ENCODE data around the gene PUSL1. TPM values are rescaled to one million over a fixed set of nuclear protein-coding genes. Genes with fewer than 3 reads are reported as not detected.

Gene PUSL1
- total and polyA plus RNA-seq, 2 donors (not counting 3 experiments of a cell fraction or from before 2014, with no cell fraction given) = 18.8 to 27.3 TPM

DNA sequence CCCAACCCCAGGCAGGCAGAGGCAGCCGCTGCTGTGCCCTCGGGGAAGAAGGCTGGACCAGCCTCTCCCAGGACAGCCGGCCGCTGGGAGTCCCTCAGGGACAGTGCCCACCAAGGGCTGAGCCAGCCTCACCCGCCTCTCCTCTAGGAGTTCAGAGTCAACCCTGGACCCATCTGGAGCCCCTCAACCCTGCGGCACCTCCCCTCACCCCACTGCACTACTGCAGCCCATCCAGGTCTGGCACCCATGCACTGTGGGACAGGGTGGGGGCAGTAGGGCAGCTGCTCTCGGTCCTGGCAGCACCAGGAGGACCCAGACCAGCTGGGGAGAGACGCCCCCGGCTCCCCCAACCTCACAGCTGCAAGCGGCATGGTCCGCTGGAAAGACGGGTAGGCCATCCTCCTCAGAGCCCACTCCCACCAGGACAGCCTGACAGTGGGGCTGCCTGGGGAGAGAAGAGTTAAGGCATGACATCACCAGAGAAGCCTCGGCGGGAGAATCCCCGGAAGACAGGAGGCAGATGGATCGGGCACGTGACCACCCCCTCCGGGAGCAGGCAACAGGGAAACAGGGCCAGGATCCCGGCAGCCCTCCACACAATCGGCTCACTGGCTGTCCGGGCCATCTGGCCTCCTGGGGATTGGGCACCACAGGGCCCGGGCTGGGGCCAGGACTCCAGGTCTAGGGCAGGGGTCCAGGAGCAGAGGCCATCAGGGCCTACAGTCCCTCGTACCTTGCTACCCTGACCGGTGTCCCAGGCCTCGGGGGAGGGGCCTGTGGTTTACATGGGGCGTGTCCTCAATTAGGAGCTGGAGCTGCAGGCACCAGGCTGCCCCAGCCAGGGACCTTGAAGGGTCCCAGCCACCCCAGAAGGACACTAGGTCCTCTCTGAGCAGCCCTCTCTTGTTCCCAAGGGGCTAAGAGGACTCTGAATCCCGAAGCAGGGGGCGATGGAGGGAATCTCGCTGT lies 3.8 kb upstream of the PUSL1 start:
- H2AFZ ChIP-seq (ENCODE audit: low read depth, low read length) = no peak overlapping the region

More for the DNA sequence above, 3.8 kb upstream of the PUSL1 start:
- Histone ChIP-seq H3K4me2 (ENCODE audit: insufficient read depth, low read length) (no peak overlapping the region), H3K27me3 (ENCODE audit: control insufficient read depth in 2 of 2, insufficient read depth in 2 of 2, low read length in 2 of 2) (no peaks in the 10 kb centered on the region), H3K4me3 (replicated peaks in 1 of 3; ENCODE audit: insufficient read depth in 1 of 3, low read depth in 1 of 3, low read length in 3 of 3) (no peak overlapping the region), H3K36me3 (ENCODE audit: control insufficient read depth in 2 of 2, extremely low read depth in 1 of 2, insufficient read depth in 2 of 2, low read length in 2 of 2) (no peaks in the 10 kb centered on the region), H3K27ac (ENCODE audit: insufficient read depth, low read depth, low read length) (no peak overlapping the region), H3K9me1 (replicated peaks; ENCODE audit: control insufficient read depth, extremely low read depth, insufficient read depth, low read length) (no peaks in the 10 kb centered on the region), H3K4me1 (ENCODE audit: control insufficient read depth, extremely low read depth, insufficient read depth, low read length) (peaks cover 15% of the 10 kb centered on the region), H4K20me1 (replicated peaks; ENCODE audit: control insufficient read depth, extremely low read depth, insufficient read depth, low read length) (no peaks in the 10 kb centered on the region), H3K79me2 (ENCODE audit: control insufficient read depth, insufficient read depth, low read length) (no peaks in the 10 kb centered on the region), H3K9me3 (replicated peaks; ENCODE audit: control insufficient read depth, insufficient read depth, low read length) (no peaks in the 10 kb centered on the region), H3K9ac (replicated peaks; ENCODE audit: extremely low read depth, insufficient read depth, low read length) (no peak overlapping the region)
- no peak for DNase-seq (ENCODE audit: low read depth, low spot score)
- FAIRE-seq = no peak
- TF ChIP-seq GATA2 (IDR thresholded peaks at IDR 0.05; ENCODE audit: insufficient read depth, insufficient read length, low read depth, low read length) (no peak), MYC (IDR thresholded peaks at IDR 0.05; ENCODE audit: low read depth, low read length) (no peak), POLR2AphosphoS5 (IDR thresholded peaks at IDR 0.05; ENCODE audit: insufficient read depth, low read depth, low read length) (no peak), JUN (IDR thresholded peaks at IDR 0.05; ENCODE audit: borderline replicate concordance, insufficient read depth, insufficient read length, low read depth) (no peak), POLR2A (IDR thresholded peaks at IDR 0.05; ENCODE audit: low read depth, low read length) (no peak), FOS (IDR thresholded peaks at IDR 0.05; ENCODE audit: borderline replicate concordance, insufficient read depth, low read length) (no peak), EZH2 (IDR thresholded peaks at IDR 0.05; ENCODE audit: borderline replicate concordance, low read depth, low read length, severe bottlenecking) (no peak)
- TF ChIP-seq, protein P1, sequence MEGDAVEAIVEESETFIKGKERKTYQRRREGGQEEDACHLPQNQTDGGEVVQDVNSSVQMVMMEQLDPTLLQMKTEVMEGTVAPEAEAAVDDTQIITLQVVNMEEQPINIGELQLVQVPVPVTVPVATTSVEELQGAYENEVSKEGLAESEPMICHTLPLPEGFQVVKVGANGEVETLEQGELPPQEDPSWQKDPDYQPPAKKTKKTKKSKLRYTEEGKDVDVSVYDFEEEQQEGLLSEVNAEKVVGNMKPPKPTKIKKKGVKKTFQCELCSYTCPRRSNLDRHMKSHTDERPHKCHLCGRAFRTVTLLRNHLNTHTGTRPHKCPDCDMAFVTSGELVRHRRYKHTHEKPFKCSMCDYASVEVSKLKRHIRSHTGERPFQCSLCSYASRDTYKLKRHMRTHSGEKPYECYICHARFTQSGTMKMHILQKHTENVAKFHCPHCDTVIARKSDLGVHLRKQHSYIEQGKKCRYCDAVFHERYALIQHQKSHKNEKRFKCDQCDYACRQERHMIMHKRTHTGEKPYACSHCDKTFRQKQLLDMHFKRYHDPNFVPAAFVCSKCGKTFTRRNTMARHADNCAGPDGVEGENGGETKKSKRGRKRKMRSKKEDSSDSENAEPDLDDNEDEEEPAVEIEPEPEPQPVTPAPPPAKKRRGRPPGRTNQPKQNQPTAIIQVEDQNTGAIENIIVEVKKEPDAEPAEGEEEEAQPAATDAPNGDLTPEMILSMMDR (IDR thresholded peaks at IDR 0.05; ENCODE audit: extremely low read depth in 1 of 2, insufficient read depth in 1 of 2, low read depth in 1 of 2, low read length in 2 of 2) = no peak
- TF ChIP-seq, protein P2, sequence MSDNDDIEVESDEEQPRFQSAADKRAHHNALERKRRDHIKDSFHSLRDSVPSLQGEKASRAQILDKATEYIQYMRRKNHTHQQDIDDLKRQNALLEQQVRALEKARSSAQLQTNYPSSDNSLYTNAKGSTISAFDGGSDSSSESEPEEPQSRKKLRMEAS (IDR thresholded peaks at IDR 0.05; ENCODE audit: insufficient read depth, insufficient read length) = no peak
- intact Hi-C loops (cut with micrococcal nuclease) = loop anchor here (5.0 kb wide), 1 partner anchor 182 kb away; no protein-coding TSS in a partner anchor
- CTCF ChIA-PET = interaction anchor here (0.9 to 1.3 kb wide), 3 partner anchors 14 to 183 kb away, joined by 3 to 6 read pairs (median 6); no protein-coding TSS in a partner anchor
- no TSS peak for BruUV-seq (replicated peaks)
- dilution Hi-C loops (cut with MboI; ENCODE audit: extremely low pct_ligation_motif_present, low sequenced_read_pairs) = no loop called here
- POLR2A ChIA-PET = no interaction called here
